Activated gamma-delta T cell treated with anti-CD3 and anti-CD28 coated beads, Interleukin-2, amount 50 U/mL, for 16 hours (primary cell): Measurements from ENCODE around the gene NPHS1.
"Not testable (repeated sequence)": the region's sequence is repeated elsewhere in the genome, so short reads cannot be mapped to it uniquely, and the experiment has no call there.

ENCODE experiments used
- DNase-seq: peaks from one replicate; pipeline ENCODE4 v3.0.0-alpha.2; 2020; ENCODE audit warnings: low read depth

The NPHS1 gene

GRCh38 chr19:35874392-35874930 lies 22.2 kb upstream of the NPHS1 start:
- DNase-seq, result no peak

DNA sequence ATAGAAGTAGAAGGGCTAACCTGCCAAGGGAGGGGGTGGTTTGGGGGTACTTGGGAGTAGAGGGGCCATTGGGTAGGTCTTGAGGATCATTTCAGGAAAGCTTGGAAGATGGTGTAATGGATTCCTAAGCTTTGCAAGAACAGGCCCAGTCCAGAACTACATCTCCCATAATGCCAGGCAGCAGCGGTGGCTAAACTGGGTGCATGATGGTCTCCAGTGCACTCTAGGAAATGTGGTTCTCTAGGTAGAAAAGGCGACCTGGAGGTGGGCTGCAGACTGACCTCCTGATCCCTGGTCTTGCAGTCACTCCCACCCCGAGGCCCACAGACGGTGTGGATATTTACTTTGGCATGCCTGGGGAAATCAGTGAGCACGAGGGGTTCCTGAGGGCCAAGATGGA lies 19.9 kb upstream of the NPHS1 start:
- DNase-seq, result no peak

DNA sequence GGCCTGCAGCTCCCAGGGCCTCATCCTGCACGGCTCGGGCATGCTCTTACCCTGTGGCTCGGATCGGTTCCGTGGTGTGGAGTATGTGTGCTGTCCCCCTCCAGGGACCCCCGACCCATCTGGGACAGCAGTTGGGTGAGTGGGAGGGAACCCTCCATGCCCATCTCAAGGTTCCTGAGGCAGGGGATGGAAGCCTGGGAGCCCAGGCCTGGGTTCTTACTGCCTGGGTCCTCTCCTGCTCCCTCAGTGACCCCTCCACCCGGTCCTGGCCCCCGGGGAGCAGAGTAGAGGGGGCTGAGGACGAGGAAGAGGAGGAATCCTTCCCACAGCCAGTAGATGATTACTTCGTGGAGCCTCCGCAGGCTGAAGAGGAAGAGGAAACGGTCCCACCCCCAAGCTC lies 19.3 kb upstream of the NPHS1 start:
- no peak for DNase-seq

- no peak for DNase-seq
Observed at GRCh38 chr19:35870798-35871197, 18.5 kb upstream of the NPHS1 start.

- DNase-seq, result not testable (repeated sequence)
Observed at GRCh38 chr19:35870124-35870736, 17.9 kb upstream of the NPHS1 start.

GRCh38 chr19:35869327-35870123 lies 17.2 kb upstream of the NPHS1 start:
- peak; percentile 46 for DNase-seq

- DNase-seq, result no peak
Observed at GRCh38 chr19:35868823-35869326, 16.6 kb upstream of the NPHS1 start.

- peak; percentile 48 for DNase-seq
Observed at GRCh38 chr19:35868172-35868822, 16.0 kb upstream of the NPHS1 start, which contains the start of gene APLP1. TSS of gene APLP1 (plus strand) at chr19:35868574. CDS start at chr19:35868637, 63 bp downstream.

- no peak for DNase-seq
Observed at GRCh38 chr19:35863018-35863417, 10.7 kb upstream of the NPHS1 start.

GRCh38 chr19:35862528-35862927 lies 10.2 kb upstream of the NPHS1 start:
- DNase-seq, result no peak

DNA sequence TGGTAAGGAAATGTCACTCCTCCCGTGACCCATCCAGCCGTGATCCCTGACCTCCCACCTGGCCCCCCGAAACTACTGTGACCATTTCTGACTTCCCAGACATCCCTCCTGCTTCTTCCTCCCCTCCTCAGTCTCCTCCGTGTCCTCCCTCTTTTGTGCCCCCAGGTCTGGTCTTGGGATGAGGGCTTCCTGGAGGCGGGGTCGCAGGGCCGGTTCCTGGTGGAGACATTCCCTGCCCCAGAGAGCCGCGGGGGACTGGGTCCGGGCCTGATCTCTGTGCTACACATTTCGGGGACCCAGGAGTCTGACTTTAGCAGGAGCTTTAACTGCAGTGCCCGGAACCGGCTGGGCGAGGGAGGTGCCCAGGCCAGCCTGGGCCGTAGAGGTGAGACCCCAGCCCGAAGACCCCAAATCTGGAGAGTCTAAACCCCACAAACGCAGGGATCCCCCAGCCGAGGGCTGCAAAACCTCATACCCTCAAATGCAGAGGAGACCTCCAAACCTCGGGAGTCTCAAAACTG lies 9.4 kb upstream of the NPHS1 start:
- no peak for DNase-seq

DNA sequence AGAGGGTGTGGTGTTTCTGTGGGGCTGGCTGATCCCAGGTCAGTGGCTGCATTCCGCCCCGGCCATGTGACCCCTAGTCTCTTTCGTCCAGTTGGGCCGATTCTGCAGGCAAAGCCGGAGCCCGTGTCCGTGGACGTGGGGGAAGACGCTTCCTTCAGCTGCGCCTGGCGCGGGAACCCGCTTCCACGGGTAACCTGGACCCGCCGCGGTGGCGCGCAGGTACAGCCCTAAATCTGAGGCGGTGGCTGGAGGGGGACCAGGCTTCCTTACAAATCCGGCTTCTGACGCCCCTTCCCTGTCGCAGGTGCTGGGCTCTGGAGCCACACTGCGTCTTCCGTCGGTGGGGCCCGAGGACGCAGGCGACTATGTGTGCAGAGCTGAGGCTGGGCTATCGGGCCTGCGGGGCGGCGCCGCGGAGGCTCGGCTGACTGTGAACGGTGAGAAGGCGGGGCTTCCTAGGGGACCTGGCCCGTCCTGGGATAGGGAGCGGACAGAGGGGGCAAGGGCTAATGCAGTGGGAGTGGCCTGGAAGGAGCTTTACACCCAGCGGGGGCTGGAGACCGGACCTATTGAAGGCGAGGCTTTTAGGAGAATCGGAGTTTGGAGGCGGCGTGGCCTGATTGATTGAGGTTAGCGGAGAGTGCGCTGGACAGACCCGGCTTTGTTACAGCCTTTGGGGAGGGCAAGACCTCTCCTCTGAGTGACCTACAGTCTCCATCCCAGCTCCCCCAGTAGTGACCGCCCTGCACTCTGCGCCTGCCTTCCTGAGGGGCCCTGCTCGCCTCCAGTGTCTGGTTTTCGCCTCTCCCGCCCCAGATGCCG lies 8.7 kb upstream of the NPHS1 start:
- DNase-seq, result no peak

DNA sequence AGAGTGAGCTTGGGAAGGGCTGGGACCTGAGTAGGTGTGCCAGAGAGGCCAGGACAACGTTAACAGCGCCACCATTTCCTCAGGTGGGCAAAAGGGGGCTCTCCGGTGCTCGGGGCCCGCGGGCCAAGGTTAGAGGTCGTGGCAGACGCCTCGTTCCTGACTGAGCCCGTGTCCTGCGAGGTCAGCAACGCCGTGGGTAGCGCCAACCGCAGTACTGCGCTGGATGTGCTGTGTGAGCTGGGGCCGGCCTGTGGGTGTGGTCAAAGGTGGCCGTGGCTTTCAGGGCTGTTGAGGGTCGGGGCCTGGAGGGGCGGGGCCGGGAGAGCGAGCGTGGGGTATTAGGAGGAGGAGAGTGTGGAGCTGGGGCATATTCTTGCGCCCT lies 8.1 kb upstream of the NPHS1 start:
- DNase-seq, result no peak

DNA sequence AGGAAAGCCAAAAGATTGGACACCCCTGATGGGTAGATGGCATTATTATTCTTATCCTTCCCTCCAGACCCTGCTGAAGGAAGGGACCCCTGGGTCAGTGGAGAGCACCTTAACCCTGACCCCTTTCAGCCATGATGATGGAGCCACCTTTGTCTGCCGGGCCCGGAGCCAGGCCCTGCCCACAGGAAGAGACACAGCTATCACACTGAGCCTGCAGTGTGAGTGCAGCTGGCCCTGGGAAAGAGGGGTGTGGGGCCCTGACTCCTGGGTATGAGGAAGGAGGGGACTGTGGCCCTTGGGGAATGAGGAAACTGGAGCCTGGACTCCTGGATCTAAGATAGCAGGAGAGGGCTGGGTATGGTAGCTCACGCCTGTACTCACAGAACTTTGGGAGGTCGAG lies 7.1 kb upstream of the NPHS1 start:
- DNase-seq, result no peak

GRCh38 chr19:35858311-35858710 lies 6.0 kb upstream of the NPHS1 start:
- no peak for DNase-seq

- DNase-seq, result no peak
Observed at GRCh38 chr19:35856546-35857149, 4.3 kb upstream of the NPHS1 start, which contains the start of gene KIRREL2. TSS of gene KIRREL2 (plus strand) at chr19:35856911. CDS start at chr19:35857120, 209 bp downstream.

DNA sequence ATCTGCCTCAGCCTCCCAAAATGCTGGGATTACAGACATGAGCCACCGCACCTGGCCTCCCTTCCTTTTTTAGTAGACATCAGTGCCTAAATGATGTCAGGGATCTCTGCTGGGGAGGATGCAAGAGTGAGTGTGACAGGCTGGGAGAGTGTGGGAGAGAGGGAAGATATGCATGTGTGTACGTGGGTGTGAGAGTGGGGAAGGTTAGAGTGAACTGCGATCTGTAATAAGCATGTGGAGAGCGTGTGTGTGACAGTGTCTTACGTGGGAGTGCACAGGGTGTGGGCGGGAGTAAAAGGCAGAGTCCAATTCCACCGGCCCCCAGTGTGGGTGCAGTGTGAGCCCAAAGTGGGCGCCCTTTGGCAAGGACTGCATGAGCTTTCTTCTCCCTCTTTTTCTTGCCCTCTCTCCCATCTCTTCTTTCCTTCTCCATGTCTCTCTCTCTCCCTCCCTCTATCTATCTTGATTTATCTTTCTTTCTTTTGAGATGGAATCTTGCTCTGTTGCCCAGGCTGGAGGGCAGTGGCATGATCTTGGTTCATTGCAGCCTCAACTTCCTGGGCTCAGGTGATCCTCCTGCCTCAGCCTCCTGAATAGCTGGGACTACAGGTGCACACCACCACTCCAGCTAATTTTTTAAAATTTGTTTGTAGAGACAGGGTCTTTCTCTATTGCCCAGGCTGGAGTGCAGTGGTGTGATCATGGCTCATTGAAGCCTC lies 893 bp upstream of the NPHS1 start:
- no peak for DNase-seq

DNA sequence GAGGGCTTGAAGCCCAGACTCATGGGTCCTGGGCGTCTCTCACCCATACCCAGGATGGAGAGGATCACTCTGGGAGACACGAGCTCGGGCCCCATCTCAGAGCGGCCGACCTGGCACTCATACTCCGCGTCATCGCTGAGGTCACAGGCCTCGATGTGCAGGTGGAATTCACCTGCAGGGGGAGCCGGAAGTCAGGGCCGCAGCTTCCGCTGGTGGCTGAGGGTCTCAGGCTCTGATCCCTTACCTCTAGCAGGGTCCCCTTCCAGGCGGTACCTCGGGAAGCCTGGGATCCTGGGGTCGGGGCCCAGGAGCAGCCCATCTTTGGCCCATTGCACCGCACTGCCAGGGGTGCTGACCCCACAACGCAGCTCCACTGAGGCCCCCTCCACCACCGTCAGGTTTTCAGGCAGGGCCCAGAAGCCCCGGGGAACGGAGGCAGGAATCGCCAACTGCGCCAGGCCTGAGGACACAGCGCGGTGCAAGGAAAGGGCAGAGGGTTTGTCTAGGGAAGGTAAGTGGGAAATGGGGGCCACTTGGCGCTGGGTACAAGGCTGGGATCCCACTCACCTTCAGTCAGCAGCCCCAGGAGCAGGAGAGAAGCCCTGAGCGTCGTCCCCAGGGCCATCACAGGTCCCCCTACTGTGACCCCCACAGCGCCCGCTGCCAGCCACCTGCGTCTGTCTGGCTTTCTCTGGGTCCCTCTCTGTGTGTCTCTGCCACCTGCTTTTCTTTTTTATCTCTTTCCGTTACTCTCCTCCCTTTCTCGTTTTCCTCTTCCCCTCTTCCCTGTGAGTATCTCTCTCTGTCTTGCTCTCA lies 883 bp downstream of the NPHS1 start:
- no peak for DNase-seq

DNA sequence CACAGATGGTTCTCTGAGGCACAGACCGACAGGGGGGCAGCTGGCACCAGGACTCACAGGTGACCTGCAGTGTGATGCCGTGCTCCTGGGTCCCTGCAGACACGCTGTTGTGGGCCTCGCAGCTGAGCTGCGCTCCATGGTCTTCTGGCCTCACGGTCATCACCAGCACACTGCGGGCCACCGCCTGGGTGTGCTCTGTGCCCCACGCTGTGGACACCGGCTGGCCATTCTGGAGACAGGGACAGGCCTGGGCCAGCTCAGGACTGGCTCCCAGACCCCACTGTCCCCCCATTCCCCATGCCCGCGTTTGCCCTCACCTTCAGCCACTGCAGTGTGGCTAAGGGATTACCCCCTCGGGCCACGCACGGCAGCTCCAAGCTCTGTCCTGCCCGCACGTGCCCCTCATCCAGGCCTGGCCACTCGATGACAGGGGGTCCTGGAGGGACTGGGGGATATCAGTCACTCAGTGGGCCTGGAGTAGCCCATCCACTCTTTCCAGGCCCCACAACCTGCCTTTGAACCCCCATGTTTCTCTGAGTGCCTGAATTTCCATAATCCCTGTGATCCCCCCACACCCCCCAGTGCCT lies 3.3 kb downstream of the NPHS1 start:
- no peak for DNase-seq
